ENCODE measurements around the gene STS.

Gene STS, protein sequence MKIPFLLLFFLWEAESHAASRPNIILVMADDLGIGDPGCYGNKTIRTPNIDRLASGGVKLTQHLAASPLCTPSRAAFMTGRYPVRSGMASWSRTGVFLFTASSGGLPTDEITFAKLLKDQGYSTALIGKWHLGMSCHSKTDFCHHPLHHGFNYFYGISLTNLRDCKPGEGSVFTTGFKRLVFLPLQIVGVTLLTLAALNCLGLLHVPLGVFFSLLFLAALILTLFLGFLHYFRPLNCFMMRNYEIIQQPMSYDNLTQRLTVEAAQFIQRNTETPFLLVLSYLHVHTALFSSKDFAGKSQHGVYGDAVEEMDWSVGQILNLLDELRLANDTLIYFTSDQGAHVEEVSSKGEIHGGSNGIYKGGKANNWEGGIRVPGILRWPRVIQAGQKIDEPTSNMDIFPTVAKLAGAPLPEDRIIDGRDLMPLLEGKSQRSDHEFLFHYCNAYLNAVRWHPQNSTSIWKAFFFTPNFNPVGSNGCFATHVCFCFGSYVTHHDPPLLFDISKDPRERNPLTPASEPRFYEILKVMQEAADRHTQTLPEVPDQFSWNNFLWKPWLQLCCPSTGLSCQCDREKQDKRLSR

DNA sequence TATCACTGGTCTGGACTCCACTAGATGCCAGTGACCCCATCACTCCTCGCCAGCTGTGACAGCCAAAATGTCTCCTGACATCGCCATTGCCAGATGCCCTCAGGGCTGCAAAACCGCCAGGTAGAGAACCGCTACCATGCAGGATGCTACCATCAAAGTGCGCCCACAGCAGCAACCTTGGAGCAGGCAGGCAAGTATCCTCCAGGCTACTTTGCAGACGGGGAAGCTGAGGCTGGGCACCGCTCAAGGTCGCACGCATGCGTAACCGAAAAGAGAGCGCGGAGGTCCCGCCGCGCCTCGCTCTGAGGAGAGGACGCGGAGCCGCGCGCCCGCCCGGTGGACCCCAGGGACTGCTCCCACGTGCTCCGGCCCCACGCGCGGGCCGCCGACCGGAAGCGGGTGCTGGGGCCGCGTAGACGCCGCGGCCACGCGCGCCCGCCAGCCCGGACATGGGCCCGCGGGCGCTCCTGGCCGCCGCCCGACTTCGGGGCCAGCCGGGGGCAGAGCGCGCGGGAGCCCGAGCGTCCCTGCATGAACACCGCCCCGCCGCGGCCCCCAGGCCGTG lies at the start of gene STS:
Gene STS, plus strand, starts transcription at position 300 of the 565 bp plus-strand sequence. CDS start 105,488 bp downstream, outside the sequence.
- H3K9ac ChIP-seq (ENCODE audit: low read depth, low read length): peak within 1 kb of the TSS; percentile 73
- H3K27ac ChIP-seq (ENCODE audit: low read depth, low read length): peak within 1 kb of the TSS; percentile 47
- no peaks in the 10 kb centered on the region for H3K27me3 ChIP-seq (ENCODE audit: control insufficient read depth, insufficient read depth, low read length)
- H3K4me1 ChIP-seq (ENCODE audit: control insufficient read depth, insufficient read depth, low read length): peaks cover 11% of the 10 kb centered on the region
- no peaks in the 10 kb centered on the region for H3K9me3 ChIP-seq (ENCODE audit: control insufficient read depth, insufficient read depth, low read length)
- peak within 1 kb of the TSS; percentile 97 for H3K4me3 ChIP-seq (ENCODE audit: low read depth, low read length)
- no peaks in the 10 kb centered on the region for H3K36me3 ChIP-seq (ENCODE audit: control insufficient read depth, insufficient read depth, low read length)

- no peaks in the 10 kb centered on the region for H3K9me3 ChIP-seq (ENCODE audit: control insufficient read depth, insufficient read depth, low read length)
- H3K27me3 ChIP-seq (ENCODE audit: control insufficient read depth, insufficient read depth, low read length): no peaks in the 10 kb centered on the region
- peaks cover 19% of the 10 kb centered on the region for H3K36me3 ChIP-seq (ENCODE audit: control insufficient read depth, insufficient read depth, low read length)
- H3K9ac ChIP-seq (ENCODE audit: low read depth, low read length): no peak overlapping the region
- no peak overlapping the region for H3K27ac ChIP-seq (ENCODE audit: low read depth, low read length)
- H3K4me3 ChIP-seq (ENCODE audit: low read depth, low read length): no peak overlapping the region
- peaks cover 15% of the 10 kb centered on the region for H3K4me1 ChIP-seq (ENCODE audit: control insufficient read depth, insufficient read depth, low read length)
Measured at GRCh38 chrX:7100022-7100421, 47.5 kb upstream of the STS start.

GRCh38 chrX:7102119-7102518 lies 45.4 kb upstream of the STS start:
- no peak overlapping the region for H3K27ac ChIP-seq (ENCODE audit: low read depth, low read length)
- no peak overlapping the region for H3K9ac ChIP-seq (ENCODE audit: low read depth, low read length)
- no peak overlapping the region for H3K4me3 ChIP-seq (ENCODE audit: low read depth, low read length)

DNA sequence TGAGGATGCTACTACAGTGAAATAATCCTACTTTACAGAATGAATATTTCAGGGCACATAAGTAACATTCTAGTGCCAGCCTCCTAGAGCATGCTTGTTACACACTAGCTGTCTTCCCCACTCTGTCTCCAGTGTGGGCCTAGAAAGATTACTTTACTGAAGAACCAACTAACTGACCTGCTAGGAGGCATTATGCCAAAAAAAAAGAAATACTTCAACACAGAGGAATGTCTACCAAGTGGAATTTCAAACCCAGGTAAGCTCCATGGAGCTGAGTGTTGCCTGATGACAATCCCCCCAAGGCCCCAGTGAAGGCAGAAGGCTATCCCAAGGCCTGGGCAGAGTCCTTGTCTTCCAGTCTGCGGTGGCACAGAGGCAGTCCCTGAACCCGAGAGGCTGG lies 40.9 kb upstream of the STS start:
- H3K9ac ChIP-seq (ENCODE audit: low read depth, low read length): no peak overlapping the region
- H3K27me3 ChIP-seq (ENCODE audit: control insufficient read depth, insufficient read depth, low read length): no peaks in the 10 kb centered on the region
- H3K9me3 ChIP-seq (ENCODE audit: control insufficient read depth, insufficient read depth, low read length): no peaks in the 10 kb centered on the region
- no peak overlapping the region for H3K27ac ChIP-seq (ENCODE audit: low read depth, low read length)
- H3K4me1 ChIP-seq (ENCODE audit: control insufficient read depth, insufficient read depth, low read length): peaks cover 24% of the 10 kb centered on the region
- no peak overlapping the region for H3K4me3 ChIP-seq (ENCODE audit: low read depth, low read length)
- peaks cover 16% of the 10 kb centered on the region for H3K36me3 ChIP-seq (ENCODE audit: control insufficient read depth, insufficient read depth, low read length)

More at GRCh38 chrX:7102119-7102518, 45.4 kb upstream of the STS start:
- Histone ChIP-seq H3K9me3 (ENCODE audit: control insufficient read depth, insufficient read depth, low read length) (no peaks in the 10 kb centered on the region), H3K4me1 (ENCODE audit: control insufficient read depth, insufficient read depth, low read length) (peaks cover 15% of the 10 kb centered on the region), H3K27me3 (ENCODE audit: control insufficient read depth, insufficient read depth, low read length) (no peaks in the 10 kb centered on the region), H3K36me3 (ENCODE audit: control insufficient read depth, insufficient read depth, low read length) (peaks cover 24% of the 10 kb centered on the region)

GRCh38 chrX:7108030-7108429 lies 39.5 kb upstream of the STS start:
- Histone ChIP-seq H3K36me3 (ENCODE audit: control insufficient read depth, insufficient read depth, low read length) (peaks cover 16% of the 10 kb centered on the region), H3K27me3 (ENCODE audit: control insufficient read depth, insufficient read depth, low read length) (no peaks in the 10 kb centered on the region), H3K27ac (ENCODE audit: low read depth, low read length) (no peak overlapping the region), H3K9me3 (ENCODE audit: control insufficient read depth, insufficient read depth, low read length) (no peaks in the 10 kb centered on the region), H3K9ac (ENCODE audit: low read depth, low read length) (no peak overlapping the region), H3K4me3 (ENCODE audit: low read depth, low read length) (no peak overlapping the region), H3K4me1 (ENCODE audit: control insufficient read depth, insufficient read depth, low read length) (peaks cover 25% of the 10 kb centered on the region)

DNA sequence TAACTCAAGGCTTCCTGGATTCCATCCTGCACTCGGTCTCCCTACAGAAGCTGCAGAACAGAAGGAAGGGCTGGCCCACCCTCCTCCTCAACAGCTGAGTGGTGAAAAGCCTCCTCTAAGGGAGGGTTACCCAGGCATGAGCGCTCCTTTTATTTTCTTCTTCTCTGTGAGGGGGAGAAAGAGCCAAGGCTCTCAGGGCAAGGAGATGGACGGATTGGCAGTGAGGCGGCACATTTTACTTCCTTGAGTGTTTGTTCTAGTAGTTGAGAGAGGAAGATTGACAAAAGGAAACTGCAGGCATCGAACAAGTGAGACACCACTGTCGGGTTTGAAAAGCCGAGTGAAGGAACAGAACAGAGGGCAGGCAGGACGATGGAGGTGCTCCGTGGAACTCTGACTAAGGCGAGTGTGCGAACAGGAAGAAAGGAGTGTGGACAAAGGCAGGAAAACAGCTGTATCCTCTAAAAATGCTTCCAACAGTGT lies 38.4 kb upstream of the STS start:
- Histone ChIP-seq H3K9me3 (ENCODE audit: control insufficient read depth, insufficient read depth, low read length) (no peaks in the 10 kb centered on the region), H3K9ac (ENCODE audit: low read depth, low read length) (no peak overlapping the region), H3K36me3 (ENCODE audit: control insufficient read depth, insufficient read depth, low read length) (peaks cover 13% of the 10 kb centered on the region), H3K27ac (ENCODE audit: low read depth, low read length) (no peak overlapping the region), H3K4me1 (ENCODE audit: control insufficient read depth, insufficient read depth, low read length) (peaks cover 25% of the 10 kb centered on the region), H3K27me3 (ENCODE audit: control insufficient read depth, insufficient read depth, low read length) (no peaks in the 10 kb centered on the region), H3K4me3 (ENCODE audit: low read depth, low read length) (no peak overlapping the region)

GRCh38 chrX:7109838-7110793 lies 37.4 kb upstream of the STS start:
- Histone ChIP-seq H3K9ac (ENCODE audit: low read depth, low read length) (no peak overlapping the region), H3K4me3 (ENCODE audit: low read depth, low read length) (no peak overlapping the region), H3K36me3 (ENCODE audit: control insufficient read depth, insufficient read depth, low read length) (peaks cover 5% of the 10 kb centered on the region; the same call in 1 of the 2 replicates), H3K9me3 (ENCODE audit: control insufficient read depth, insufficient read depth, low read length) (no peaks in the 10 kb centered on the region), H3K27ac (ENCODE audit: low read depth, low read length) (no peak overlapping the region), H3K27me3 (ENCODE audit: control insufficient read depth, insufficient read depth, low read length) (no peaks in the 10 kb centered on the region), H3K4me1 (ENCODE audit: control insufficient read depth, insufficient read depth, low read length) (peaks cover 25% of the 10 kb centered on the region)

GRCh38 chrX:7110821-7111276 lies 36.7 kb upstream of the STS start:
- no peaks in the 10 kb centered on the region for H3K27me3 ChIP-seq (ENCODE audit: control insufficient read depth, insufficient read depth, low read length)
- H3K9me3 ChIP-seq (ENCODE audit: control insufficient read depth, insufficient read depth, low read length): no peaks in the 10 kb centered on the region
- H3K36me3 ChIP-seq (ENCODE audit: control insufficient read depth, insufficient read depth, low read length): no peaks in the 10 kb centered on the region
- H3K27ac ChIP-seq (ENCODE audit: low read depth, low read length): no peak overlapping the region
- H3K9ac ChIP-seq (ENCODE audit: low read depth, low read length): no peak overlapping the region
- no peak overlapping the region for H3K4me3 ChIP-seq (ENCODE audit: low read depth, low read length)
- peaks cover 25% of the 10 kb centered on the region for H3K4me1 ChIP-seq (ENCODE audit: control insufficient read depth, insufficient read depth, low read length)

- no peaks in the 10 kb centered on the region for H3K9me3 ChIP-seq (ENCODE audit: control insufficient read depth, insufficient read depth, low read length)
- no peaks in the 10 kb centered on the region for H3K27me3 ChIP-seq (ENCODE audit: control insufficient read depth, insufficient read depth, low read length)
- H3K36me3 ChIP-seq (ENCODE audit: control insufficient read depth, insufficient read depth, low read length): no peaks in the 10 kb centered on the region
- no peak overlapping the region for H3K9ac ChIP-seq (ENCODE audit: low read depth, low read length)
- no peak overlapping the region for H3K4me3 ChIP-seq (ENCODE audit: low read depth, low read length)
- H3K4me1 ChIP-seq (ENCODE audit: control insufficient read depth, insufficient read depth, low read length): peaks cover 25% of the 10 kb centered on the region
- H3K27ac ChIP-seq (ENCODE audit: low read depth, low read length): no peak overlapping the region
Measured at GRCh38 chrX:7111518-7111917, 36.0 kb upstream of the STS start.

GRCh38 chrX:7112071-7112470 lies 35.4 kb upstream of the STS start:
- Histone ChIP-seq H3K27ac (ENCODE audit: low read depth, low read length) (no peak overlapping the region), H3K27me3 (ENCODE audit: control insufficient read depth, insufficient read depth, low read length) (no peaks in the 10 kb centered on the region), H3K9me3 (ENCODE audit: control insufficient read depth, insufficient read depth, low read length) (no peaks in the 10 kb centered on the region), H3K36me3 (ENCODE audit: control insufficient read depth, insufficient read depth, low read length) (no peaks in the 10 kb centered on the region), H3K4me3 (ENCODE audit: low read depth, low read length) (no peak overlapping the region), H3K9ac (ENCODE audit: low read depth, low read length) (no peak overlapping the region), H3K4me1 (ENCODE audit: control insufficient read depth, insufficient read depth, low read length) (peaks cover 27% of the 10 kb centered on the region)

Measured in HUES48 (cell line).